AG10803 (cell line): ENCODE measurements around the gene GPBP1L1.

Source experiments
- DNase-seq: peaks from one replicate; pipeline ENCODE4 v3.0.0; 2010; ENCODE audit warnings: low read depth
- H3K4me3 ChIP-seq: 2 replicates; pipeline ENCODE4 v1.5.1; 2011; ENCODE audit warnings: mild to moderate bottlenecking, low read length, control low read depth
- TF ChIP-seq, protein P1 (sequence below): conservative IDR thresholded peaks from 2 replicates; pipeline ENCODE4 v1.5.1; 2011; ENCODE audit warnings: mild to moderate bottlenecking, low read length, control low read depth, inconsistent platforms

GPBP1L1 gene

DNA sequence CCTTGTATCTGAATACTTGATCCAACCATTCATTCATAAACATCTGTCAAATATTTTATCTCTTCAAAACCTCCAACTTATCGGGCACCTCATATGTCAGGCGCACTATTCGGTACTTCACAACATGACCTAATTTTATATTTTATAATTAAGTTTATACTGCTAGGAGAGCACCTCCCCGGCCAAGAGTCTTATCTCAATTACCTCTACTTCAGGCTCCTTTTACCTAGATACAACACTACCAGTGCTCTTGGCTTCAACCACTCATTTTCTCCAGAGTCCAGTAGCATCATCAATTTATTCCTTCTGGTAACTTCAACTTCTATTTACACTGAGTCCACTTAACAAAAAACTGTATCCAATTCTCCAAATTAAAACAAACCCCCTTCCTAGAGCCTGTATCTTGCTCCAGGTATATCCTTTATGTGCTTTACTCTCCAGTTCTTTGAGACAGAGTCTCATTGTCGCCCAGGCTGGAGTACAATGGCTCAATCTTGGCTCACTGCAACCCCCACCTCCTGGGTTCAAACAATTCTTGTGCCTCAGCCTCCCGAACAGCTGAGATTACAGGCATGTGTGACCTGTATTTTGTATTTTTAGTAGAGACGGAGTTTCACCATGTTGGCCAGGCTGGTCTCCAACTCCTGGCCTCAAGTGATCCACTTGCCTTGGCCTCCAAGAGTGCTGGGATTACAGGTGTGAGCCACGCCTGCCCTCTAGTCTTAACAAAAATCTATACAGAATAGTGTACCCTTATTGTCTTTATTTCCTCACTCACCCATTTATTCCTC is 18.8 kb downstream of the GPBP1L1 start:
- TF ChIP-seq, protein P1, sequence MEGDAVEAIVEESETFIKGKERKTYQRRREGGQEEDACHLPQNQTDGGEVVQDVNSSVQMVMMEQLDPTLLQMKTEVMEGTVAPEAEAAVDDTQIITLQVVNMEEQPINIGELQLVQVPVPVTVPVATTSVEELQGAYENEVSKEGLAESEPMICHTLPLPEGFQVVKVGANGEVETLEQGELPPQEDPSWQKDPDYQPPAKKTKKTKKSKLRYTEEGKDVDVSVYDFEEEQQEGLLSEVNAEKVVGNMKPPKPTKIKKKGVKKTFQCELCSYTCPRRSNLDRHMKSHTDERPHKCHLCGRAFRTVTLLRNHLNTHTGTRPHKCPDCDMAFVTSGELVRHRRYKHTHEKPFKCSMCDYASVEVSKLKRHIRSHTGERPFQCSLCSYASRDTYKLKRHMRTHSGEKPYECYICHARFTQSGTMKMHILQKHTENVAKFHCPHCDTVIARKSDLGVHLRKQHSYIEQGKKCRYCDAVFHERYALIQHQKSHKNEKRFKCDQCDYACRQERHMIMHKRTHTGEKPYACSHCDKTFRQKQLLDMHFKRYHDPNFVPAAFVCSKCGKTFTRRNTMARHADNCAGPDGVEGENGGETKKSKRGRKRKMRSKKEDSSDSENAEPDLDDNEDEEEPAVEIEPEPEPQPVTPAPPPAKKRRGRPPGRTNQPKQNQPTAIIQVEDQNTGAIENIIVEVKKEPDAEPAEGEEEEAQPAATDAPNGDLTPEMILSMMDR, result no peak
- no peak for DNase-seq
- H3K4me3 ChIP-seq, result no peak overlapping the region

- TF ChIP-seq, protein P1, result no peak
- H3K4me3 ChIP-seq, result no peak overlapping the region
- DNase-seq, result no peak
Observed at GRCh38 chr1:45666836-45667235, 19.5 kb downstream of the GPBP1L1 start.

GRCh38 chr1:45660336-45660735 is 26.0 kb downstream of the GPBP1L1 start:
- H3K4me3 ChIP-seq, result no peak overlapping the region
- TF ChIP-seq, protein P1, result no peak
- no peak for DNase-seq

DNA sequence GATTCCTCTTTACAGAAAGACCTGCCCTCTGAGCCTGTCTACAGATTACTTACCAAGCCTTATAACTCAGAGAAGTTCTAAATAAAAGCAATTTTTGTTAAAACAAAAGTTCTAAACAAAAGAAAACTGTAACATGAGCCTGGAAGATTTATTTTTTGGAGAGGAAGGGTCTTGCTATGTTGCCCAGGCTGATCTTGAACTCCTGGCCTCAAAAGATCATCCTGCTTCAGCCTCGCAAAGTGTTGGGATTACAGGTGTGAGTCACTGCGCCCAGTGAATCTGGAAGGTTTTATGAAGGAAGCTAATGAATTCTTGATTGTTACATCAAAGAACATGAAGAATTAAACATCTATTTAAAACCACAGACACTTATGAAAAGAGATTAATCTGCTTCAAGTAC is 27.1 kb downstream of the GPBP1L1 start:
- TF ChIP-seq, protein P1, result no peak
- no peak for DNase-seq
- H3K4me3 ChIP-seq, result no peak overlapping the region

DNA sequence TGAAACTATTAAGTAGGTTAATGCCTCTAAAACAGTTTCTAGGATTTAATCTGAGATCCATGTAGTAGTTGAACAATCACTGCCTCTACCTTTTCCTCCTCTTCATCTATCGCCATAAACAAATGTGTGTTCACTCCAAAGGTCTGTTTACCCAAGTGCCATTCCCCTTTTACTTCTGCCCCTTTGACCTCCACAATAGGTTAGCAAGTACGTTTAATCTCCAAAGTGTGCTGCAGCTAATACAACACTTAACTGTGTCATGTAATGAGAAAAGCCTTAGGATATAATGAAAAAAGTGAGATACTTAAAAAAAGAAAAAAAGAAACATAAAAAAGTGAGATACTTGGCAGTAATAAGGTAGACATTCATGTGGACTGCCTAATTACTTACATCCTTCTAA is 28.2 kb downstream of the GPBP1L1 start:
- H3K4me3 ChIP-seq, result no peak overlapping the region
- TF ChIP-seq, protein P1, result no peak
- DNase-seq, result no peak

DNA sequence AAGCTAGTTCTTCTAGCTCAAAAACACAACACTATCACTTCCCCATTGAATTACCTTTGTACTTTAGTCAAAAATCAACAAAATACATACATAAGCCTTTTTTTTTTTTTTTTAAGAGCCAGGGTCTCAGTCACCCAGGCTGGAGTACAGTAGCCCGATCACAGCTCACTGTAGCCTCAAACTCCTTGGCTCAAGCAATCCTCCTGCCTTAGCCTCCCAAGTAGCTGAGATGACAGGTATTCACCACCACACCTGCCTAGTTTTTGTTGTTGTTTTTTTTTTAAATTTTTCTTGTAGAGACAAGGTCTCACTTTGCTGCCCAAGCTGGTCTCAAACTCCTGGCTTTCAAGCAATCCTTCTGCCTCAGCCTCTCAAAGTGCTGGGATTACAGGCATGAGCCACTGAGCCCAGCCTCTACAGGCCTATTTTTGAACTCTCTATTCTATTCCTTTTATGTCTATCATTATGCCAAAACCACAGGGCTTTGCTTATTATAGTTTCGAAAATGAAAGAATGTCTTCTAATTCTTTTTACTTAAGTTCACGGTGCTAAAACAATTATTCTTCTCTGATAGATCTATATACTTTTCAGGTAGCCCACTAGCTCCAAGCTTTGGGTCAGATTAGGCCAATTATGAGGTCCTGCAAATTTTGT is 29.6 kb downstream of the GPBP1L1 start:
- TF ChIP-seq, protein P1, result no peak
- no peak for DNase-seq
- H3K4me3 ChIP-seq, result no peak overlapping the region
